MCF 10A (cell line): ENCODE data around the gene ZNF710. TPM values are rescaled to one million over a fixed set of nuclear protein-coding genes. Genes with fewer than 3 reads are reported as not detected.

ENCODE experiments used
- microRNA-seq: library from miRNA; unstranded; fragments of <30 nt; microRNA quantifications from one replicate; pipeline ENCODE4 v1.2.0, GENCODE V29; 2022
- total RNA-seq: library from RNA; stranded (reverse); gene quantifications from 2 replicates; pipeline ENCODE4 v1.2.3, GENCODE V29; 2022

Gene ZNF710
- total RNA-seq, 1 experiment from 2014 or later, result 27.3 TPM

Small RNAs within 50 kb of the gene (microRNA-seq; reads per million reads assigned to microRNA genes)
- gene MIR3174, result 5.2 reads per million, percentile 36 among the genes with 10 or more reads in this experiment

Other genes with a start within 250 kb of the ZNF710 start
- gene MESP2, start 225.0 kb upstream of the ZNF710 start, total RNA-seq, result not detected in 2 replicates
- 252 and 294 TPM in 2 replicates for gene ANPEP, start 186.5 kb upstream of the ZNF710 start, total RNA-seq
- 38.4 and 39.5 TPM in 2 replicates for gene AP3S2, start 107.3 kb upstream of the ZNF710 start, total RNA-seq
- 7.1 and 9.9 TPM in 2 replicates for gene ARPIN, start 88.4 kb upstream of the ZNF710 start, total RNA-seq
- 4.2 and 10.2 TPM in 2 replicates for gene IDH2, start 101.1 kb downstream of the ZNF710 start, total RNA-seq
- gene SEMA4B, start 200.0 kb downstream of the ZNF710 start, total RNA-seq, result 38.6 and 46.4 TPM in 2 replicates
- 45.6 and 50.5 TPM in 2 replicates for gene CIB1, start 232.6 kb downstream of the ZNF710 start, total RNA-seq
- 3.4 and 6.6 TPM in 2 replicates for gene GDPGP1, start 232.9 kb downstream of the ZNF710 start, total RNA-seq
- gene TTLL13, start 248.2 kb downstream of the ZNF710 start, total RNA-seq, result 0.47 TPM in 1 of 2 replicates, not detected in the other